GDM1 (cell line): Measurements from ENCODE around the gene PLPPR5.
"Not testable (repeated sequence)": the region's sequence is repeated elsewhere in the genome, so short reads cannot be mapped to it uniquely, and the experiment has no call there.

Source experiments
- DNase-seq: peaks from one replicate; lab custom pipeline; 2025; lab: John Stamatoyannopoulos, UW

Gene PLPPR5

GRCh38 chr1:99004861-99005442, at the start of gene PLPPR5:
Gene PLPPR5, minus strand, starts transcription at chr1:99004861. Its CDS starts 190 bp downstream, at chr1:99004671.
- no peak for DNase-seq

- no peak for DNase-seq
Measured at GRCh38 chr1:99051611-99052283, 47.1 kb upstream of the PLPPR5 start.

GRCh38 chr1:99049745-99050144, 45.1 kb upstream of the PLPPR5 start:
- DNase-seq = no peak

GRCh38 chr1:99036746-99037145, 32.1 kb upstream of the PLPPR5 start:
- DNase-seq = not testable (repeated sequence)

- DNase-seq = no peak
Measured at GRCh38 chr1:99018313-99018712, 13.7 kb upstream of the PLPPR5 start.

- DNase-seq = no peak
Measured at GRCh38 chr1:99017655-99018054, 13.0 kb upstream of the PLPPR5 start.

- DNase-seq = no peak
Measured at GRCh38 chr1:99010679-99011078, 6.0 kb upstream of the PLPPR5 start.

- no peak for DNase-seq
Measured at GRCh38 chr1:99007366-99007765, 2.7 kb upstream of the PLPPR5 start.

- no peak for DNase-seq
Measured at GRCh38 chr1:99005537-99005942, 879 bp upstream of the PLPPR5 start.

GRCh38 chr1:99004254-99004860, 304 bp downstream of the PLPPR5 start:
- no peak for DNase-seq

GRCh38 chr1:99003581-99004253, 944 bp downstream of the PLPPR5 start:
- no peak for DNase-seq

- no peak for DNase-seq
Measured at GRCh38 chr1:98992844-98993243, 11.8 kb downstream of the PLPPR5 start.

- no peak for DNase-seq
Measured at GRCh38 chr1:98991127-98992012, 13.3 kb downstream of the PLPPR5 start.

- DNase-seq = no peak
Measured at GRCh38 chr1:98989556-98989907, 15.1 kb downstream of the PLPPR5 start.

GRCh38 chr1:98988904-98989555, 15.6 kb downstream of the PLPPR5 start:
- no peak for DNase-seq

GRCh38 chr1:98985687-98986086, 19.0 kb downstream of the PLPPR5 start:
- no peak for DNase-seq

GRCh38 chr1:98981917-98982513, 22.6 kb downstream of the PLPPR5 start:
- no peak for DNase-seq

- no peak for DNase-seq
Measured at GRCh38 chr1:98979463-98979862, 25.2 kb downstream of the PLPPR5 start.

- DNase-seq = no peak
Measured at GRCh38 chr1:98975810-98976209, 28.9 kb downstream of the PLPPR5 start.

GRCh38 chr1:98975113-98975512, 29.5 kb downstream of the PLPPR5 start:
- no peak for DNase-seq
